ENCODE data around the gene CDCA3. TPM values are rescaled to one million over a fixed set of nuclear protein-coding genes. Genes with fewer than 3 reads are reported as not detected.
A peak's percentile ranks its signal among the peaks of the same experiment; 100 is the strongest.

Gene CDCA3
- total and polyA plus RNA-seq, 2 of the 13 experiments (the other 11 are each of a cell fraction or from before 2014, with no cell fraction given), result 32.7 to 56.5 TPM

DNA sequence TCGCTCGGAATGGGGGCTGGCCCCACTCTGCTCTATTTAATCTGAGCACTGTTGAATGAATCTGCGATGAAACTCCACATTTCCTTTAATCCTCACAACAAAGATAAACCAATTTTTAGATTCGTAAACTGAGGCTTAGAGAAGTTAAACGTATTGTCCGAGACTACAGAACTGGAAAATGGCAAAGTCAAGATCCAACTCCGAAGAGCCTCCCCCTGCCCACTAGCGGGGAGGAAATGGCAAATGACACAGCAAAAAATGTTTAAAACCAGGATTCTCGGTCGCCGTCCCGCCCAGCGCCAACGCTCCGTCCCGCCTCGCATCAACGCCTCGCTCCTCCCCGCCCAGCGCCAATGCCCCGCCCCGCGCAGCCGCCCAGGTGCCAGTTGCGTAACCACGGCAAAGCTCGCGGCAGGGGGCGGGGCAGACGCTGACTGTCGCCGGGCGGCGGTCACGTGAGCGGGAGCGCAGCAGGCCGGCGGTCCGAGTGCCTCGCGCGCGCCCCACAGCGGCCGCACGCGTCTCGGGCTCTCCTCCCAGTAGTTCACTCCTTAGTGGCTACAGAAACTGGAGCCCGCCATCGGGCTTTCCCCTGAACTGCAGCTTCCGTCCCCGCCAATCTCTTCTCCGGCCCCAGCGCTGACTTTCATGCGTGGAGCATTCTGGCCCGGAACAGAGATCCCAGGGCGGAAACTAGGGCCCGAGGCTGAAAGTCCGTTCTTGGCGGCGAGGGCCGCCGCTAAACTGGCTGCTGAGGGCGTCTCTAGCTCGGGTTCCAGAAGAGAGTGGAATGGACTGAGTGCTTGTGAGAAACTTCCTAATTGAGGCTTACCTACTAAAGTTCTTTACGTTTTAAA, 39.9 kb upstream of the CDCA3 start (continued):
- TF ChIP-seq NFE2 (CRISPR knock-in tag; IDR thresholded peaks at IDR 0.05) (peak; percentile 98), MED1 (CRISPR knock-in tag; IDR thresholded peaks at IDR 0.05) (peak; percentile 95), ZSCAN21 (CRISPR knock-in tag; IDR thresholded peaks at IDR 0.05; ENCODE audit: borderline replicate concordance) (peak; percentile 86; the same call in 1 of the 2 replicates), PHB2 (IDR thresholded peaks at IDR 0.05; ENCODE audit: partially characterized antibody) (no peak), GMEB1 (CRISPR knock-in tag; IDR thresholded peaks at IDR 0.05; ENCODE audit: borderline replicate concordance) (peak; percentile 93), PAWR (CRISPR knock-in tag; IDR thresholded peaks at IDR 0.05; ENCODE audit: borderline replicate concordance) (no peak), ZBTB7A (CRISPR knock-in tag; IDR thresholded peaks at IDR 0.05) (no peak), KDM2A (CRISPR knock-in tag; IDR thresholded peaks at IDR 0.05; ENCODE audit: borderline replicate concordance, low read depth) (peak; percentile 99), BRF2 (CRISPR knock-in tag; IDR thresholded peaks at IDR 0.05) (no peak; the same call in 1 of the 2 replicates), ZNF451 (CRISPR knock-in tag; IDR thresholded peaks at IDR 0.05) (peak; percentile 94; the same call in 1 of the 2 replicates), ZMYM4 (CRISPR knock-in tag; IDR thresholded peaks at IDR 0.05) (peak; percentile 95), SKI (IDR thresholded peaks at IDR 0.05; ENCODE audit: partially characterized antibody) (peak; percentile 91), PRMT3 (CRISPR knock-in tag; IDR thresholded peaks at IDR 0.05; ENCODE audit: borderline replicate concordance, low read depth) (no peak), ARNT (IDR thresholded peaks at IDR 0.05) (no peak), ZNF121 (CRISPR knock-in tag; IDR thresholded peaks at IDR 0.05) (no peak), TRIM24 (CRISPR knock-in tag; IDR thresholded peaks at IDR 0.05) (no peak), YY1 (IDR thresholded peaks at IDR 0.05; ENCODE audit: insufficient read depth, insufficient replicate concordance, low read depth, low read length) (peak; percentile 81), ZMYM2 (CRISPR knock-in tag; IDR thresholded peaks at IDR 0.05) (peak; percentile 54; the same call in 1 of the 2 replicates)
- TF ChIP-seq, protein P1, sequence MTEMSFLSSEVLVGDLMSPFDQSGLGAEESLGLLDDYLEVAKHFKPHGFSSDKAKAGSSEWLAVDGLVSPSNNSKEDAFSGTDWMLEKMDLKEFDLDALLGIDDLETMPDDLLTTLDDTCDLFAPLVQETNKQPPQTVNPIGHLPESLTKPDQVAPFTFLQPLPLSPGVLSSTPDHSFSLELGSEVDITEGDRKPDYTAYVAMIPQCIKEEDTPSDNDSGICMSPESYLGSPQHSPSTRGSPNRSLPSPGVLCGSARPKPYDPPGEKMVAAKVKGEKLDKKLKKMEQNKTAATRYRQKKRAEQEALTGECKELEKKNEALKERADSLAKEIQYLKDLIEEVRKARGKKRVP (CRISPR knock-in tag; IDR thresholded peaks at IDR 0.05), result peak in 1 of 2 experiments; percentile 80; a peak in 2 of 4 replicates
- TF ChIP-seq, protein P2, sequence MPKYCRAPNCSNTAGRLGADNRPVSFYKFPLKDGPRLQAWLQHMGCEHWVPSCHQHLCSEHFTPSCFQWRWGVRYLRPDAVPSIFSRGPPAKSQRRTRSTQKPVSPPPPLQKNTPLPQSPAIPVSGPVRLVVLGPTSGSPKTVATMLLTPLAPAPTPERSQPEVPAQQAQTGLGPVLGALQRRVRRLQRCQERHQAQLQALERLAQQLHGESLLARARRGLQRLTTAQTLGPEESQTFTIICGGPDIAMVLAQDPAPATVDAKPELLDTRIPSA (CRISPR knock-in tag; IDR thresholded peaks at IDR 0.05; ENCODE audit: borderline replicate concordance), result no peak
- TF ChIP-seq, protein P3, sequence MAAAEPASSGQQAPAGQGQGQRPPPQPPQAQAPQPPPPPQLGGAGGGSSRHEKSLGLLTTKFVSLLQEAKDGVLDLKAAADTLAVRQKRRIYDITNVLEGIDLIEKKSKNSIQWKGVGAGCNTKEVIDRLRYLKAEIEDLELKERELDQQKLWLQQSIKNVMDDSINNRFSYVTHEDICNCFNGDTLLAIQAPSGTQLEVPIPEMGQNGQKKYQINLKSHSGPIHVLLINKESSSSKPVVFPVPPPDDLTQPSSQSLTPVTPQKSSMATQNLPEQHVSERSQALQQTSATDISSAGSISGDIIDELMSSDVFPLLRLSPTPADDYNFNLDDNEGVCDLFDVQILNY (CRISPR knock-in tag; conservative IDR thresholded peaks at IDR 0.05), result peak; percentile 85; the same call in 1 of the 2 replicates
- TF ChIP-seq, protein P4, sequence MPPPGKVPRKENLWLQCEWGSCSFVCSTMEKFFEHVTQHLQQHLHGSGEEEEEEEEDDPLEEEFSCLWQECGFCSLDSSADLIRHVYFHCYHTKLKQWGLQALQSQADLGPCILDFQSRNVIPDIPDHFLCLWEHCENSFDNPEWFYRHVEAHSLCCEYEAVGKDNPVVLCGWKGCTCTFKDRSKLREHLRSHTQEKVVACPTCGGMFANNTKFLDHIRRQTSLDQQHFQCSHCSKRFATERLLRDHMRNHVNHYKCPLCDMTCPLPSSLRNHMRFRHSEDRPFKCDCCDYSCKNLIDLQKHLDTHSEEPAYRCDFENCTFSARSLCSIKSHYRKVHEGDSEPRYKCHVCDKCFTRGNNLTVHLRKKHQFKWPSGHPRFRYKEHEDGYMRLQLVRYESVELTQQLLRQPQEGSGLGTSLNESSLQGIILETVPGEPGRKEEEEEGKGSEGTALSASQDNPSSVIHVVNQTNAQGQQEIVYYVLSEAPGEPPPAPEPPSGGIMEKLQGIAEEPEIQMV (CRISPR knock-in tag; IDR thresholded peaks at IDR 0.05; ENCODE audit: low read depth), result peak; percentile 80; the same call in 1 of the 2 replicates

Data from HepG2 (cell line).